Osteoblast (primary cell): ENCODE measurements around the gene RSPRY1. TPM values are rescaled to one million over a fixed set of nuclear protein-coding genes. Genes with fewer than 3 reads are reported as not detected.

Source experiments
- DNase-seq: peaks from one replicate; pipeline ENCODE4 v3.0.0; 2011; ENCODE audit warnings: low spot score, mixed read lengths; ENCODE audit not compliant: insufficient read length; ENCODE audit errors: missing footprints
- H2AFZ ChIP-seq: 2 replicates; pipeline ENCODE4 v1.6.0; 2011; ENCODE audit warnings: mild to moderate bottlenecking, low read length
- H3K27ac ChIP-seq: 2 replicates; pipeline ENCODE4 v1.5.1; 2011; ENCODE audit warnings: mild to moderate bottlenecking, low read depth, low read length, moderate library complexity
- H3K27me3 ChIP-seq: 2 replicates; pipeline ENCODE4 v1.6.0; 2012; ENCODE audit warnings: mild to moderate bottlenecking, control low read depth, inconsistent platforms, low read length, moderate library complexity; ENCODE audit not compliant: insufficient read depth
- H3K36me3 ChIP-seq: 2 replicates; pipeline ENCODE4 v1.5.1; 2011; ENCODE audit warnings: mild to moderate bottlenecking, low read length, control low read depth, moderate library complexity; ENCODE audit not compliant: insufficient read depth
- H3K4me1 ChIP-seq: 2 replicates; pipeline ENCODE4 v1.5.1; 2011; ENCODE audit warnings: mild to moderate bottlenecking, low read length, control low read depth, moderate library complexity; ENCODE audit not compliant: insufficient read depth
- H3K4me2 ChIP-seq: 2 replicates; pipeline ENCODE4 v1.6.0; 2011; ENCODE audit warnings: mild to moderate bottlenecking, low read length; ENCODE audit not compliant: insufficient read depth
- H3K4me3 ChIP-seq: fragments of 200-600 bp; sonication (generic); 3 replicates; pipeline ENCODE4 v1.5.1; 2012; ENCODE audit warnings: mild to moderate bottlenecking, low read length, inconsistent platforms; ENCODE audit not compliant: insufficient read depth
- H3K79me2 ChIP-seq: 2 replicates; pipeline ENCODE4 v1.6.0; 2012; ENCODE audit warnings: mild to moderate bottlenecking, low read length, control low read depth, inconsistent platforms; ENCODE audit not compliant: insufficient read depth
- H3K9me3 ChIP-seq: 2 replicates; pipeline ENCODE4 v1.5.1; 2011; ENCODE audit warnings: low read depth, low read length, control low read depth
- H4K20me1 ChIP-seq: 2 replicates; pipeline ENCODE4 v1.6.0; 2012; ENCODE audit warnings: mild to moderate bottlenecking, low read length, control low read depth; ENCODE audit not compliant: insufficient read depth
- total RNA-seq: library from RNA; depleted of rRNA; stranded (reverse); fragments of >200 nt; gene quantifications from 2 replicates; pipeline ENCODE4 v1.2.3, GENCODE V29; 2012
- TF ChIP-seq, protein P1 (sequence below): IDR thresholded peaks from 2 replicates; pipeline ENCODE4 v1.5.1; 2011; ENCODE audit warnings: mild to moderate bottlenecking, low read depth, low read length, moderate library complexity; ENCODE audit errors: extremely low read depth

Gene RSPRY1
- total RNA-seq, 1 donor, result 57.2 TPM

DNA sequence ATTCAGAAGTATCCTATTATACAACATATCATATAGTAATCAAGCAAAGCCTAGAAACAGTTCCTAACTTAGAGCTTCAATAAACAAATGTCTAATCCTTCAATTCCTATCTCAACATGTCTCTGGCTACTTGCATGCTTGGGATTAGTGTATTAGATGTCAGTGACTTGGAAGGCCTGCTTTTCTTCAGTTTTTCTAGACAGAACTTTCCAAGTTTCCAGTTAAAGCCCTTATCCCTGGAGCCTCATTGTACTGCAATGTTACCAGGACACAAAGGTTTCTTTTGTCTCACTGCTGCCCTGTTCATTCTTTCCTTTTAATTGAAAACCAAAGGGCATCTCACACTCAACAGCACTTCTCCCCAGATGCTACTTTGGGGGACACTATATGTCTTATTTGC lies 16.8 kb upstream of the RSPRY1 start:
- TF ChIP-seq, protein P1, sequence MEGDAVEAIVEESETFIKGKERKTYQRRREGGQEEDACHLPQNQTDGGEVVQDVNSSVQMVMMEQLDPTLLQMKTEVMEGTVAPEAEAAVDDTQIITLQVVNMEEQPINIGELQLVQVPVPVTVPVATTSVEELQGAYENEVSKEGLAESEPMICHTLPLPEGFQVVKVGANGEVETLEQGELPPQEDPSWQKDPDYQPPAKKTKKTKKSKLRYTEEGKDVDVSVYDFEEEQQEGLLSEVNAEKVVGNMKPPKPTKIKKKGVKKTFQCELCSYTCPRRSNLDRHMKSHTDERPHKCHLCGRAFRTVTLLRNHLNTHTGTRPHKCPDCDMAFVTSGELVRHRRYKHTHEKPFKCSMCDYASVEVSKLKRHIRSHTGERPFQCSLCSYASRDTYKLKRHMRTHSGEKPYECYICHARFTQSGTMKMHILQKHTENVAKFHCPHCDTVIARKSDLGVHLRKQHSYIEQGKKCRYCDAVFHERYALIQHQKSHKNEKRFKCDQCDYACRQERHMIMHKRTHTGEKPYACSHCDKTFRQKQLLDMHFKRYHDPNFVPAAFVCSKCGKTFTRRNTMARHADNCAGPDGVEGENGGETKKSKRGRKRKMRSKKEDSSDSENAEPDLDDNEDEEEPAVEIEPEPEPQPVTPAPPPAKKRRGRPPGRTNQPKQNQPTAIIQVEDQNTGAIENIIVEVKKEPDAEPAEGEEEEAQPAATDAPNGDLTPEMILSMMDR, result no peak
- Histone ChIP-seq H4K20me1 (peaks cover 3% of the 10 kb centered on the region), H2AFZ (no peak overlapping the region), H3K79me2 (no peaks in the 10 kb centered on the region), H3K27ac (no peak overlapping the region), H3K36me3 (peaks cover 47% of the 10 kb centered on the region), H3K27me3 (no peaks in the 10 kb centered on the region), H3K9me3 (no peaks in the 10 kb centered on the region), H3K4me2 (no peak overlapping the region), H3K4me1 (no peaks in the 10 kb centered on the region), H3K4me3 (no peak overlapping the region)
- no peak for DNase-seq

DNA sequence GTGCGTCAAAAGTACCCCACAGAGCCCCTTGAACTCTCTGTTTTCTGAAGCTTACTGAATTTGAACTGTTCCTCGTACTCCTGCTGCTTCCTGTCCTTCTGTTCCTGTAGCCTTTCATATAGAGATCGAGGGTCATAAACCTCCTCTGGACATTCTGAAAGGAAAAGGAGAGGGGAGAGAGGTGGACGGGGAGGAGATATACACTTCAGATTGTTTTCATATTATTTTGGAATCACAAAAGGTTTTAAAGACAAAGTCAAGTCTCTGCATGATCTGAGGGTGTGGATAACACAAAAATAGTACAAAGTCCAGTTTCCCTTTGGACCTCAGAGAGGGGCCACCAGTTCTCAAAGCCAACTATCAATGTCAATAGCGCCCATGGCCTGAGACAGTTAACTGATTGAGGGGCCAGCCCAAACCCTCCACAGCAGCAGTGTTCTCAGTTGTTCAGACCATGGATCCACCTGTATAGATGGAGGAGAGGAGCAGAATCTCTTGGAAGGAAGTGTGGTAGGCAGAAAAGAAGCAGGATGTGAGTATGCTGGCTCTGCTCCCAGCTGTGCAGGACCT lies 13.3 kb upstream of the RSPRY1 start:
- DNase-seq, result no peak
- no peaks in the 10 kb centered on the region for H3K9me3 ChIP-seq
- no peaks in the 10 kb centered on the region for H4K20me1 ChIP-seq
- H3K27ac ChIP-seq, result no peak overlapping the region
- no peak overlapping the region for H3K4me3 ChIP-seq
- no peaks in the 10 kb centered on the region for H3K4me1 ChIP-seq
- no peaks in the 10 kb centered on the region for H3K27me3 ChIP-seq
- H3K79me2 ChIP-seq, result peaks cover 18% of the 10 kb centered on the region
- peaks cover 32% of the 10 kb centered on the region for H3K36me3 ChIP-seq
- no peak overlapping the region for H3K4me2 ChIP-seq
- TF ChIP-seq, protein P1, result no peak
- no peak overlapping the region for H2AFZ ChIP-seq

DNA sequence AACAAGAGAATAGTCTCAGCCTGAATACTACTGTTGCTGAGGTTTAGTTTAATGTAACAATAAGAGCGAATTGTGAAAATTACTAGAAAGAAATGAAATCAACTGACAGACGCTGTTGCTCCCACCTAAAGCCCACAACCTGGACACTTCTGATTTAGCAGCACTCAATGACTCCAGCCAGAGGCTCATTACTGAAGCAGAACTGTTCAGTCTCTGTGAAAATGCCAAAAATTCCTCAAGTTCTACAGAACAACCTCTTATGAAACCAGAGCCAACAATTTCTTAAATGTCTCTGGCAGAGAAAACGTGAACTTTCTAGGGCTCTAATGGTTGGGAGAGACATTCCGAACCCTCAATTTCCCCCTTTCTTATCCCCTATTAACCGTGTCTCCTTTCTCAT lies 10.2 kb upstream of the RSPRY1 start:
- no peaks in the 10 kb centered on the region for H3K27me3 ChIP-seq
- H3K79me2 ChIP-seq, result peaks cover 43% of the 10 kb centered on the region
- H3K4me1 ChIP-seq, result peaks cover 5% of the 10 kb centered on the region
- no peaks in the 10 kb centered on the region for H3K9me3 ChIP-seq
- TF ChIP-seq, protein P1, result no peak
- DNase-seq, result no peak
- H3K4me3 ChIP-seq, result no peak overlapping the region
- H2AFZ ChIP-seq, result no peak overlapping the region
- no peaks in the 10 kb centered on the region for H4K20me1 ChIP-seq
- peaks cover 22% of the 10 kb centered on the region for H3K36me3 ChIP-seq
- H3K27ac ChIP-seq, result no peak overlapping the region
- no peak overlapping the region for H3K4me2 ChIP-seq

DNA sequence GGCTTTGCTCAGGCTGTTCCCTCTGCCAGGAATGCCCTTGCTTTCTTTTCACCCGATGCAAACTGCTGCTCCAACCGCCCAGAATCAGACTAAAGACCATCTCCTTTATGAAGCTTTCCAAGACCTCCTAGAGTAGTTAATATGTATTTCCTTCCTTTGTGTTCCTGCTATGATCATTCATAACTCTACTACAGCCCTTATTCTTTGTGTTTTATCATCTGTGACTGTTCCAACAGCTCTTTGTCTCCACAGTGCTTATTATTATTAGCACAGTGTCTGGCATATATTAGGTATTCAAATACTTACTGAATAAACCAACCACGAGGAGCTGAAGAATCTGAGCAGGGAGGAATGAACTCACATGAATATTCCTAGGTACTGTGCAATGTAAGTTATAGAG lies 7.9 kb upstream of the RSPRY1 start:
- peak; percentile 69 for DNase-seq
- H3K4me3 ChIP-seq, result no peak overlapping the region
- H3K27me3 ChIP-seq, result no peaks in the 10 kb centered on the region
- no peak overlapping the region for H2AFZ ChIP-seq
- no peak overlapping the region for H3K4me2 ChIP-seq
- H3K9me3 ChIP-seq, result no peaks in the 10 kb centered on the region
- H3K4me1 ChIP-seq, result peaks cover 5% of the 10 kb centered on the region
- TF ChIP-seq, protein P1, result no peak
- no peaks in the 10 kb centered on the region for H4K20me1 ChIP-seq
- peaks cover 65% of the 10 kb centered on the region for H3K79me2 ChIP-seq
- no peak overlapping the region for H3K27ac ChIP-seq
- H3K36me3 ChIP-seq, result peaks cover under 1% of the 10 kb centered on the region
